GM12891 (cell line): ENCODE measurements around the gene TACO1.

Experiments used
- PAX5 ChIP-seq: IDR thresholded peaks from 2 replicates; pipeline ENCODE4 v1.6.1; 2011; ENCODE audit warnings: low read length, moderate library complexity, mild to moderate bottlenecking; ENCODE audit not compliant: insufficient read depth, severe bottlenecking
- POLR2A ChIP-seq: IDR thresholded peaks from 2 replicates; pipeline ENCODE4 v1.6.1; 2011; ENCODE audit warnings: low read depth, low read length, control low read depth
- POLR2AphosphoS5 ChIP-seq: IDR thresholded peaks from 2 replicates; pipeline ENCODE4 v1.6.1; 2011; ENCODE audit warnings: low read depth, low read length, control low read depth
- POU2F2 ChIP-seq: IDR thresholded peaks from 2 replicates; pipeline ENCODE4 v1.6.1; 2011; ENCODE audit warnings: low read depth, mild to moderate bottlenecking, control low read depth, low read length, moderate library complexity
- SPI1 ChIP-seq: IDR thresholded peaks from 2 replicates; pipeline ENCODE4 v1.6.1; 2011; ENCODE audit warnings: low read depth, low read length, control low read depth
- TAF1 ChIP-seq: IDR thresholded peaks from 2 replicates; pipeline ENCODE4 v1.6.1; 2011; ENCODE audit warnings: low read depth, low read length, control low read depth

GRCh38 chr17:63567229-63567628, 33.5 kb upstream of the TACO1 start:
- TF ChIP-seq POLR2AphosphoS5 (no peak), POLR2A (no peak), SPI1 (no peak), TAF1 (no peak), PAX5 (no peak), POU2F2 (no peak)
